ENCODE data around the gene EXOC2. TPM values are rescaled to one million over a fixed set of nuclear protein-coding genes. Genes with fewer than 3 reads are reported as not detected.

The EXOC2 gene
- total and polyA plus RNA-seq, 2 donors (not counting 3 experiments of a cell fraction or from before 2014, with no cell fraction given): 18.2 to 30.8 TPM

DNA sequence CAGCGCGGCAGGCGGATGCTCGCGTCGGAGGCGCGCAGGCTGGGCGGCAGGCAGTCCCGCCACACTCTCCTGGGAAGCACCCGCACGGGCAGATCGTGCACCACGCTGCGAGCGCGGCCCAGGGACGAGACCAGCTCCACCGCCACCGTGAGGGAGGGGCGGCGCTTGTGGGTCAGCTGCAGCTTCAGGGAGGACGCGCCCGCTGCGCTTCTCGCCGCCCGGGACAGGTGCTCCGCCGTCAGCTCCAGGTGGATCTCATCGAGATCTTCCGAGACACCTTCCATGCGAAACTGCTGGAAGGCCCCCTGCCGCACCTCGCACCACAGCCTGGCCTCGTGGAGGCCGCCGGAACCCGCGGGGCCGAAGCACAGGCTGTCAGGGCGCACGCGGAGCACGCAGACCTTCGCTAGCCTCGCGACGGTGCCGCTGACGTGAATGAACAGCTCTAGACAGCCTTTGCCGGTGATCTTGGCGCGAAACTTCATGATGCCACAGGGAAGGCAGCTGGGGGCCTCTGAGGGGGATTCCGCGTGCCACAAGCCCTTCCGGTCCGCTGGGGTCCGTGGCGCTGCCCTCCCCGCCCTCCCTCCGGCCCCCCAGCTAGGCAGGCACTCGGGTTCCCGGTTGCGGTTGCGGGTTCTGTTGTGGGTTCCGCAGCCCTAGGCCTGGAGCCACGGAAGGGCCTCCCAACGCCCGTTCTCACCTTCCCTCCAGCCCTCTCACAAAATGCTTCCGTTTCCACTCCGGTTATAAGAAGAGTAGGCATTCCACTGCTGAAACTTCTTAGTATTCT is 36.3 kb downstream of the EXOC2 start, which contains the start of gene HUS1B:
TSS of gene HUS1B (minus strand) at position 641 of the 793 bp plus-strand sequence. CDS start at position 485, 156 bp downstream.
- ChIA-PET CTCF (interaction anchor here (1.0 kb wide), 1 partner anchor 65 kb away, joined by 3 read pairs; no protein-coding TSS in a partner anchor), POLR2A (no interaction called here)
- Histone ChIP-seq H3K27ac (ENCODE audit: insufficient read depth, low read depth, low read length) (no peak within 1 kb of the TSS), H3K4me1 (ENCODE audit: control insufficient read depth, extremely low read depth, insufficient read depth, low read length) (no peaks in the 10 kb centered on the region), H3K27me3 (ENCODE audit: control insufficient read depth in 2 of 2, insufficient read depth in 2 of 2, low read length in 2 of 2) (no peaks in the 10 kb centered on the region), H3K9me1 (replicated peaks; ENCODE audit: control insufficient read depth, extremely low read depth, insufficient read depth, low read length) (no peaks in the 10 kb centered on the region), H3K79me2 (ENCODE audit: control insufficient read depth, insufficient read depth, low read length) (peaks cover 37% of the 10 kb centered on the region), H4K20me1 (replicated peaks; ENCODE audit: control insufficient read depth, extremely low read depth, insufficient read depth, low read length) (peaks cover 2% of the 10 kb centered on the region), H2AFZ (ENCODE audit: low read depth, low read length) (no peak within 1 kb of the TSS), H3K4me3 (replicated peaks in 1 of 3; ENCODE audit: insufficient read depth in 1 of 3, low read depth in 1 of 3, low read length in 3 of 3) (no peak within 1 kb of the TSS), H3K9me3 (replicated peaks; ENCODE audit: control insufficient read depth, insufficient read depth, low read length) (no peaks in the 10 kb centered on the region), H3K9ac (replicated peaks; ENCODE audit: extremely low read depth, insufficient read depth, low read length) (no peak within 1 kb of the TSS), H3K36me3 (ENCODE audit: control insufficient read depth in 2 of 2, extremely low read depth in 1 of 2, insufficient read depth in 2 of 2, low read length in 2 of 2) (peaks cover 0 to 2% of the 10 kb centered on the region in 2 experiments), H3K4me2 (ENCODE audit: insufficient read depth, low read length) (no peak within 1 kb of the TSS)
- dilution Hi-C loops (cut with MboI; ENCODE audit: extremely low pct_ligation_motif_present, low sequenced_read_pairs) (no loop called here), intact Hi-C loops (cut with micrococcal nuclease) (no loop called here)
- no peak for FAIRE-seq
- no peak for DNase-seq (ENCODE audit: low read depth, low spot score)
- no TSS peak for BruUV-seq (replicated peaks)
- TF ChIP-seq EZH2 (IDR thresholded peaks at IDR 0.05; ENCODE audit: borderline replicate concordance, low read depth, low read length, severe bottlenecking) (no peak), POLR2AphosphoS5 (IDR thresholded peaks at IDR 0.05; ENCODE audit: insufficient read depth, low read depth, low read length) (no peak), GATA2 (IDR thresholded peaks at IDR 0.05; ENCODE audit: insufficient read depth, insufficient read length, low read depth, low read length) (no peak), MYC (IDR thresholded peaks at IDR 0.05; ENCODE audit: low read depth, low read length) (no peak), JUN (IDR thresholded peaks at IDR 0.05; ENCODE audit: borderline replicate concordance, insufficient read depth, insufficient read length, low read depth) (no peak), POLR2A (IDR thresholded peaks at IDR 0.05; ENCODE audit: low read depth, low read length) (no peak), FOS (IDR thresholded peaks at IDR 0.05; ENCODE audit: borderline replicate concordance, insufficient read depth, low read length) (no peak)
- TF ChIP-seq, protein P1, sequence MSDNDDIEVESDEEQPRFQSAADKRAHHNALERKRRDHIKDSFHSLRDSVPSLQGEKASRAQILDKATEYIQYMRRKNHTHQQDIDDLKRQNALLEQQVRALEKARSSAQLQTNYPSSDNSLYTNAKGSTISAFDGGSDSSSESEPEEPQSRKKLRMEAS (IDR thresholded peaks at IDR 0.05; ENCODE audit: insufficient read depth, insufficient read length): no peak
- TF ChIP-seq, protein P2, sequence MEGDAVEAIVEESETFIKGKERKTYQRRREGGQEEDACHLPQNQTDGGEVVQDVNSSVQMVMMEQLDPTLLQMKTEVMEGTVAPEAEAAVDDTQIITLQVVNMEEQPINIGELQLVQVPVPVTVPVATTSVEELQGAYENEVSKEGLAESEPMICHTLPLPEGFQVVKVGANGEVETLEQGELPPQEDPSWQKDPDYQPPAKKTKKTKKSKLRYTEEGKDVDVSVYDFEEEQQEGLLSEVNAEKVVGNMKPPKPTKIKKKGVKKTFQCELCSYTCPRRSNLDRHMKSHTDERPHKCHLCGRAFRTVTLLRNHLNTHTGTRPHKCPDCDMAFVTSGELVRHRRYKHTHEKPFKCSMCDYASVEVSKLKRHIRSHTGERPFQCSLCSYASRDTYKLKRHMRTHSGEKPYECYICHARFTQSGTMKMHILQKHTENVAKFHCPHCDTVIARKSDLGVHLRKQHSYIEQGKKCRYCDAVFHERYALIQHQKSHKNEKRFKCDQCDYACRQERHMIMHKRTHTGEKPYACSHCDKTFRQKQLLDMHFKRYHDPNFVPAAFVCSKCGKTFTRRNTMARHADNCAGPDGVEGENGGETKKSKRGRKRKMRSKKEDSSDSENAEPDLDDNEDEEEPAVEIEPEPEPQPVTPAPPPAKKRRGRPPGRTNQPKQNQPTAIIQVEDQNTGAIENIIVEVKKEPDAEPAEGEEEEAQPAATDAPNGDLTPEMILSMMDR (IDR thresholded peaks at IDR 0.05; ENCODE audit: extremely low read depth in 1 of 2, insufficient read depth in 1 of 2, low read depth in 1 of 2, low read length in 2 of 2): no peak
